Measurements from ENCODE around the gene SYK. TPM values are rescaled to one million over a fixed set of nuclear protein-coding genes. Genes with fewer than 3 reads are reported as not detected.
A peak's percentile ranks its signal among the peaks of the same experiment; 100 is the strongest.

Gene SYK
- total and polyA plus RNA-seq, 2 donors (not counting 1 experiment from before 2014, with no cell fraction given) = not detected

DNA sequence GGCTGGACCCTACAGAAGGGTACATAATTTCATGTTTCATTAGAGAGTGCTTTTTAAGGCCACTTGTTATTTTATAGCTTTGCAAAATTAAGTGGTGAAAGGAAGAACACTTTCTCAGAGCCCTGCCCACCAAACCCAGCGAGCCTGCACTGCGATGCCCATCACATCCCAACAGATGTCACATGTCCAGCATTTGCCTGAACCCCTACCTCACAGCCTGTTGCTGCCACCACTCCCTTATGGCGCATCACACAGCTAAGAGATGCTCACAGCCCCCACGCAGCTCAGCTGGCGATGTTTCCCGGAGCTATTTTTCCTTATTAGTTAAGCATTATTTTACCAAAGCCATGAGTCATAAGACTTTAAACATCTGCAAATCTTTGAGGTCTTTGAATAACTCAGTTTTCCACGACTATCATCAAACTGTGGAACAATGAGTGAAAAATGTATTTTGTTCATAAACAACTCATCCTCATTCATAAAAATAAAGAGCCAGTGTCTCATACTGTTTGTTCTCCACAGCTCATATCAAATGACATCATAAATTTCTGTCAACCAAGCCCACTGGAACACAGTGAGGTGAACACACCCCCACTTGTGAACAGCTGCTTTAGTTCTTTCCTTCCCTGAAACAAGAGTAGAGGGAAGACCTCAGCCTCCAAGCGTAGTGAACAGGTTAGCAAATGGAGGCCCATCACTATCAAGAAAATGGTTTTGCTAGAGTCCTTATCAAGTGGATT is 104.9 kb downstream of the SYK start:
- DNase-seq (ENCODE audit: low read depth in 2 of 2) = peak in 1 of 2 donors; percentile 28
- no peak overlapping the region for H3K27ac ChIP-seq (ENCODE audit: insufficient read depth, low read length)
- no peak for TF ChIP-seq EZH2 (IDR thresholded peaks at IDR 0.05; ENCODE audit: low read length, missing control alignments)
- TF ChIP-seq, protein P1, sequence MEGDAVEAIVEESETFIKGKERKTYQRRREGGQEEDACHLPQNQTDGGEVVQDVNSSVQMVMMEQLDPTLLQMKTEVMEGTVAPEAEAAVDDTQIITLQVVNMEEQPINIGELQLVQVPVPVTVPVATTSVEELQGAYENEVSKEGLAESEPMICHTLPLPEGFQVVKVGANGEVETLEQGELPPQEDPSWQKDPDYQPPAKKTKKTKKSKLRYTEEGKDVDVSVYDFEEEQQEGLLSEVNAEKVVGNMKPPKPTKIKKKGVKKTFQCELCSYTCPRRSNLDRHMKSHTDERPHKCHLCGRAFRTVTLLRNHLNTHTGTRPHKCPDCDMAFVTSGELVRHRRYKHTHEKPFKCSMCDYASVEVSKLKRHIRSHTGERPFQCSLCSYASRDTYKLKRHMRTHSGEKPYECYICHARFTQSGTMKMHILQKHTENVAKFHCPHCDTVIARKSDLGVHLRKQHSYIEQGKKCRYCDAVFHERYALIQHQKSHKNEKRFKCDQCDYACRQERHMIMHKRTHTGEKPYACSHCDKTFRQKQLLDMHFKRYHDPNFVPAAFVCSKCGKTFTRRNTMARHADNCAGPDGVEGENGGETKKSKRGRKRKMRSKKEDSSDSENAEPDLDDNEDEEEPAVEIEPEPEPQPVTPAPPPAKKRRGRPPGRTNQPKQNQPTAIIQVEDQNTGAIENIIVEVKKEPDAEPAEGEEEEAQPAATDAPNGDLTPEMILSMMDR (conservative IDR thresholded peaks at IDR 0.05 in 1 of 2, IDR thresholded peaks at IDR 0.05 in 1 of 2; ENCODE audit: low read depth in 1 of 2, low read length in 2 of 2) = no peak
- H2AFZ ChIP-seq (ENCODE audit: low read length) = no peak overlapping the region
- H3K36me3 ChIP-seq (ENCODE audit: control insufficient read depth, insufficient read depth, low read length) = no peaks in the 10 kb centered on the region
- H3K4me2 ChIP-seq (ENCODE audit: extremely low read depth, insufficient read depth, low read length) = no peak overlapping the region
- H3K4me1 ChIP-seq (ENCODE audit: control insufficient read depth, extremely low read depth, insufficient read depth, low read length) = no peaks in the 10 kb centered on the region
- H3K9ac ChIP-seq (ENCODE audit: insufficient read depth, low read length) = no peak overlapping the region
- H3K27me3 ChIP-seq (ENCODE audit: control insufficient read depth, insufficient read depth, low read length) = peaks cover 8% of the 10 kb centered on the region
- H3K4me3 ChIP-seq (replicated peaks in 1 of 4; ENCODE audit: control extremely low read depth in 1 of 4, insufficient read depth in 1 of 4, low read depth in 3 of 4, low read length in 4 of 4) = no peak overlapping the region
- no peaks in the 10 kb centered on the region for H3K9me3 ChIP-seq (ENCODE audit: control insufficient read depth, insufficient read depth, low read depth, low read length)
- H3K79me2 ChIP-seq (ENCODE audit: control insufficient read depth, insufficient read depth, low read length) = no peaks in the 10 kb centered on the region
- H4K20me1 ChIP-seq (ENCODE audit: control insufficient read depth, extremely low read depth, insufficient read depth, low read length) = no peaks in the 10 kb centered on the region

DNA sequence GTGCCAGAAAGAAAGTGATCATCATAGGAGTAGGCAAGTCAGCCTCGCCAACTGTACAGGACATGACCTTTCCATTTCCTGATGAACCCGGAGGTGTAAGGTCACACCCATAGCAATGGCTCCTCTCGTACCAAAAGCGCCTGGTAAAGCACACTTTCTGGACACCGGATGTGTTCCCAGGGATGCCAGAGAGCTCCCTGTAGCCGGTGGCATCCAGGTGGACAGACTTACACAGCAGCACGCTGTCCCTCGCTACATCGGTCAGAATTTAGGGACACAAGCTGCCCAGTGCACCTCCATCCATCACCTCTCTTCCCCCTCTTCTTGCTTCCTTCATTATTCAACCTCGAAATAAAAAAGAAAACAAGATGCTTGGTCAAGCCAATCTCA is 105.4 kb downstream of the SYK start:
- Histone ChIP-seq H4K20me1 (ENCODE audit: control insufficient read depth, extremely low read depth, insufficient read depth, low read length) (no peaks in the 10 kb centered on the region), H3K4me2 (ENCODE audit: extremely low read depth, insufficient read depth, low read length) (no peak overlapping the region), H3K9ac (ENCODE audit: insufficient read depth, low read length) (no peak overlapping the region), H3K36me3 (ENCODE audit: control insufficient read depth, insufficient read depth, low read length) (no peaks in the 10 kb centered on the region), H2AFZ (ENCODE audit: low read length) (no peak overlapping the region), H3K27me3 (ENCODE audit: control insufficient read depth, insufficient read depth, low read length) (peaks cover 8% of the 10 kb centered on the region), H3K4me3 (replicated peaks in 1 of 4; ENCODE audit: control extremely low read depth in 1 of 4, insufficient read depth in 1 of 4, low read depth in 3 of 4, low read length in 4 of 4) (no peak overlapping the region), H3K9me3 (ENCODE audit: control insufficient read depth, insufficient read depth, low read depth, low read length) (no peaks in the 10 kb centered on the region), H3K4me1 (ENCODE audit: control insufficient read depth, extremely low read depth, insufficient read depth, low read length) (no peaks in the 10 kb centered on the region), H3K79me2 (ENCODE audit: control insufficient read depth, insufficient read depth, low read length) (no peaks in the 10 kb centered on the region), H3K27ac (ENCODE audit: insufficient read depth, low read length) (no peak overlapping the region)
- no peak for DNase-seq (ENCODE audit: low read depth in 2 of 2)
- TF ChIP-seq EZH2 (IDR thresholded peaks at IDR 0.05; ENCODE audit: low read length, missing control alignments) = no peak
- TF ChIP-seq, protein P1 (conservative IDR thresholded peaks at IDR 0.05 in 1 of 2, IDR thresholded peaks at IDR 0.05 in 1 of 2; ENCODE audit: low read depth in 1 of 2, low read length in 2 of 2) = no peak

DNA sequence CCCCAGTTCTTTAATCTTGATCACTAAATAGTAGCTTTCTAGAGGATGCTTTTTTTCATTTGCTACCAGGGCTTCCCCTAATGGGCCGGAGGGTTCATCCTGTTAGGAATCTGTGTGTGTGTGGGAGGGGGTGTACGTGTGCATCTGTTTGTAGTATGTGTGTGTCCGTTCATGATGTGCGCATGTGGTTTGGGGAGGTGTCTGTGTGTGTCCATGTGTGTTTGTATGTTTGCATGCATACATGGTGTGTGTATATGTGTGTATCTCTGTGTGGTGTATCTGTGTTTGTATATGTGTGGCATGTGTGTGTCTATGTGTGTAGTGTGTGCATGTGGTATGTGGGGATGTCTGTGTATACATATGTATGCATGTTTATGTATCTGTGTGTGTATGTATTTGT is 106.2 kb downstream of the SYK start:
- Histone ChIP-seq H3K4me1 (ENCODE audit: control insufficient read depth, extremely low read depth, insufficient read depth, low read length) (no peaks in the 10 kb centered on the region), H3K9me3 (ENCODE audit: control insufficient read depth, insufficient read depth, low read depth, low read length) (no peaks in the 10 kb centered on the region), H3K4me2 (ENCODE audit: extremely low read depth, insufficient read depth, low read length) (no peak overlapping the region), H3K79me2 (ENCODE audit: control insufficient read depth, insufficient read depth, low read length) (no peaks in the 10 kb centered on the region), H3K27me3 (ENCODE audit: control insufficient read depth, insufficient read depth, low read length) (peaks cover 8% of the 10 kb centered on the region), H3K36me3 (ENCODE audit: control insufficient read depth, insufficient read depth, low read length) (no peaks in the 10 kb centered on the region), H3K27ac (ENCODE audit: insufficient read depth, low read length) (no peak overlapping the region), H3K9ac (ENCODE audit: insufficient read depth, low read length) (no peak overlapping the region), H4K20me1 (ENCODE audit: control insufficient read depth, extremely low read depth, insufficient read depth, low read length) (no peaks in the 10 kb centered on the region), H3K4me3 (replicated peaks in 1 of 4; ENCODE audit: control extremely low read depth in 1 of 4, insufficient read depth in 1 of 4, low read depth in 3 of 4, low read length in 4 of 4) (no peak overlapping the region), H2AFZ (ENCODE audit: low read length) (no peak overlapping the region)
- DNase-seq (ENCODE audit: low read depth in 2 of 2) = no peak
- no peak for TF ChIP-seq EZH2 (IDR thresholded peaks at IDR 0.05; ENCODE audit: low read length, missing control alignments)
- TF ChIP-seq, protein P1 (conservative IDR thresholded peaks at IDR 0.05 in 1 of 2, IDR thresholded peaks at IDR 0.05 in 1 of 2; ENCODE audit: low read depth in 1 of 2, low read length in 2 of 2) = no peak
